OCI-LY7 (cell line): ENCODE data around the gene PLEKHG4B. TPM values are rescaled to one million over a fixed set of nuclear protein-coding genes. Genes with fewer than 3 reads are reported as not detected.
"Not testable (repeated sequence)": the region's sequence is repeated elsewhere in the genome, so short reads cannot be mapped to it uniquely, and the experiment has no call there.

Experiments used
- BruUV-seq: library from RNA; stranded (reverse); fragments of 400-500 nt; replicated peaks from 2 replicates; lab custom pipeline; 2021; lab: Mats Ljungman, UMichigan
- CTCF ChIA-PET: fragments of 300-600 bp; sonication (Branson Sonifier 250); formaldehyde crosslinking; loops from one replicate; lab custom pipeline; 2022; ENCODE audit warnings: antibody characterized with exemption; ENCODE audit not compliant: unreplicated experiment; lab: Charles Lee
- POLR2A ChIA-PET: fragments of 300-600 bp; sonication (Branson Sonifier 250); formaldehyde crosslinking; loops from one replicate; lab custom pipeline; 2022; ENCODE audit warnings: antibody characterized with exemption; lab: Charles Lee
- DNase-seq: peaks from one replicate; pipeline ENCODE4 v3.0.0-alpha.2; 2015; ENCODE audit warnings: low spot score
- H2AFZ ChIP-seq: fragments of 200-600 bp; sonication (generic), shearing (Covaris generic); 2 replicates; pipeline ENCODE4 v1.6.1; 2014; ENCODE audit warnings: mild to moderate bottlenecking, antibody characterized with exemption, low read length, moderate library complexity
- H3K27ac ChIP-seq: fragments of 200-600 bp; sonication (generic); 2 replicates; pipeline ENCODE4 v1.5.1; 2014; ENCODE audit warnings: mixed run types, low read depth, mild to moderate bottlenecking, moderate library complexity, low read length, inconsistent platforms; ENCODE audit not compliant: poor library complexity, severe bottlenecking
- H3K36me3 ChIP-seq: fragments of 200-600 bp; sonication (generic); 2 replicates; pipeline ENCODE4 v1.6.1; 2014; ENCODE audit warnings: mild to moderate bottlenecking, antibody characterized with exemption, low read length, moderate library complexity, mixed read lengths; ENCODE audit not compliant: insufficient read depth
- H3K4me1 ChIP-seq: fragments of 200-600 bp; sonication (generic); 2 replicates; pipeline ENCODE4 v1.5.1; 2014; ENCODE audit warnings: mild to moderate bottlenecking, low read length; ENCODE audit not compliant: insufficient read depth, poor library complexity, severe bottlenecking
- H3K4me2 ChIP-seq: fragments of 200-600 bp; sonication (generic); 2 replicates; pipeline ENCODE4 v1.6.1; 2014; ENCODE audit warnings: mild to moderate bottlenecking, low read length
- H3K4me3 ChIP-seq: fragments of 200-600 bp; sonication (generic); 2 replicates; pipeline ENCODE4 v1.5.1; 2014; ENCODE audit warnings: mild to moderate bottlenecking, low read depth, low read length; ENCODE audit not compliant: poor library complexity, severe bottlenecking
- H3K79me2 ChIP-seq: fragments of 200-600 bp; sonication (generic); 2 replicates; pipeline ENCODE4 v1.6.1; 2016; ENCODE audit warnings: low read depth, mild to moderate bottlenecking, low read length, moderate library complexity, mixed read lengths; ENCODE audit not compliant: insufficient read depth
- H3K9me2 ChIP-seq: fragments of 200-600 bp; sonication (generic); 2 replicates; pipeline ENCODE4 v1.6.1; 2016; ENCODE audit warnings: mild to moderate bottlenecking, low read length, mixed read lengths; ENCODE audit not compliant: insufficient read depth
- H3K9me3 ChIP-seq: fragments of 200-600 bp; sonication (generic); 2 replicates; pipeline ENCODE4 v1.6.1; 2014; ENCODE audit warnings: mild to moderate bottlenecking, mixed run types, low read length, mixed read lengths
- H4K20me1 ChIP-seq: fragments of 200-600 bp; sonication (generic); 2 replicates; pipeline ENCODE4 v1.6.1; 2014; ENCODE audit warnings: mild to moderate bottlenecking, antibody characterized with exemption, low read length, moderate library complexity, mixed read lengths; ENCODE audit not compliant: insufficient read depth
- EZH2phosphoT487 ChIP-seq: fragments of 200-600 bp; sonication (generic); IDR thresholded peaks from 2 replicates; pipeline ENCODE4 v1.6.1; 2018; ENCODE audit warnings: low read depth, borderline replicate concordance, mild to moderate bottlenecking, mixed run types, antibody characterized with exemption, low read length, moderate library complexity, mixed read lengths
- intact Hi-C: fragments of 100-400 bp; cut with micrococcal nuclease; formaldehyde crosslinking; loops from one replicate; pipeline ENCODE4 v1.10.0; 2022; ENCODE audit not compliant: unreplicated experiment
- total RNA-seq, 2 experiments: library from RNA; depleted of rRNA in 1 of 2; stranded (reverse); fragments of >200 nt in 1 of 2; shearing (Covaris generic) in 1 of 2; gene quantifications; 2 replicates each; pipeline ENCODE4 v1.2.3, GENCODE V29; 2014 to 2022
- TF ChIP-seq, protein P1 (sequence below): fragments of 200-600 bp; sonication (generic); conservative IDR thresholded peaks from 2 replicates; pipeline ENCODE4 v1.5.1; 2014; ENCODE audit warnings: mild to moderate bottlenecking, antibody characterized with exemption, low read length, moderate library complexity, mixed read lengths

Gene PLEKHG4B
- total RNA-seq, 2 experiments from 2014 or later = 0.30 to 0.41 TPM

DNA sequence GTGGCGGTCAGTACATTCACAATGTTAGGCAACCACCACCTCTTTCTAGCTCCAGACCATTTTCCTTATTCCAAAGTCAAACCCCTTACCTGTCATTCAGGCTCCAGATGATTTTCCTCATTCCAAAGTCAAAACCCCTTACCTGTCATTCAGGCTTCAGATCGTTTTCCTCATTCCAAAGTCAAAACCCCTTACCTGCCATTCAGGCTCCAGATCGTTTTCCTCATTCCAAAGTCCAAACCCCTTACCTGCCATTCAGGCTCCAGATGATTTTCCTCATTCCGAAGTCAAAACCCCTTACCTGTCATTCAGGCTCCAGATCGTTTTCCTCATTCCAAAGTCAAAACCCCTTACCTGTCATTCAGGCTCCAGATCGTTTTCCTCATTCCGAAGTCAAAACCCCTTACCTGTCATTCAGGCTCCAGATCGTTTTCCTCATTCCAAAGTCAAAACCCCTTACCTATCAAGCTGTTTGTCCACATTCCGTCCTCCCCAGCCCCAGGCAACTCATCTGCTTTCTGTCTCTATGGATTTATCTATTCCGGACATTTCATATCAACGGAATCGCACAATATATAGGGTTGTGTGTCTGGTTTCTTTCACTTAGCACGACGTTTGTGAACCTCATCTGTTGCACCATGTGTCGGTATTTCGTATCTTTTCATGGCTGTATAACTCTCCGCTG, 5.2 kb downstream of the PLEKHG4B start:
- no peak for TF ChIP-seq EZH2phosphoT487
- TF ChIP-seq, protein P1, sequence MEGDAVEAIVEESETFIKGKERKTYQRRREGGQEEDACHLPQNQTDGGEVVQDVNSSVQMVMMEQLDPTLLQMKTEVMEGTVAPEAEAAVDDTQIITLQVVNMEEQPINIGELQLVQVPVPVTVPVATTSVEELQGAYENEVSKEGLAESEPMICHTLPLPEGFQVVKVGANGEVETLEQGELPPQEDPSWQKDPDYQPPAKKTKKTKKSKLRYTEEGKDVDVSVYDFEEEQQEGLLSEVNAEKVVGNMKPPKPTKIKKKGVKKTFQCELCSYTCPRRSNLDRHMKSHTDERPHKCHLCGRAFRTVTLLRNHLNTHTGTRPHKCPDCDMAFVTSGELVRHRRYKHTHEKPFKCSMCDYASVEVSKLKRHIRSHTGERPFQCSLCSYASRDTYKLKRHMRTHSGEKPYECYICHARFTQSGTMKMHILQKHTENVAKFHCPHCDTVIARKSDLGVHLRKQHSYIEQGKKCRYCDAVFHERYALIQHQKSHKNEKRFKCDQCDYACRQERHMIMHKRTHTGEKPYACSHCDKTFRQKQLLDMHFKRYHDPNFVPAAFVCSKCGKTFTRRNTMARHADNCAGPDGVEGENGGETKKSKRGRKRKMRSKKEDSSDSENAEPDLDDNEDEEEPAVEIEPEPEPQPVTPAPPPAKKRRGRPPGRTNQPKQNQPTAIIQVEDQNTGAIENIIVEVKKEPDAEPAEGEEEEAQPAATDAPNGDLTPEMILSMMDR = no peak
- no TSS peak for BruUV-seq
- no peak overlapping the region for H2AFZ ChIP-seq
- ChIA-PET CTCF (no interaction called here), POLR2A (no interaction called here)
- no peak overlapping the region for H3K4me2 ChIP-seq
- no peaks in the 10 kb centered on the region for H3K36me3 ChIP-seq
- H3K27ac ChIP-seq = no peak overlapping the region
- no peaks in the 10 kb centered on the region for H4K20me1 ChIP-seq
- H3K9me3 ChIP-seq = no peaks in the 10 kb centered on the region
- H3K79me2 ChIP-seq = no peaks in the 10 kb centered on the region
- no peak for DNase-seq
- intact Hi-C loops = no loop called here
- no peak overlapping the region for H3K4me3 ChIP-seq
- H3K9me2 ChIP-seq = no peaks in the 10 kb centered on the region
- no peaks in the 10 kb centered on the region for H3K4me1 ChIP-seq

DNA sequence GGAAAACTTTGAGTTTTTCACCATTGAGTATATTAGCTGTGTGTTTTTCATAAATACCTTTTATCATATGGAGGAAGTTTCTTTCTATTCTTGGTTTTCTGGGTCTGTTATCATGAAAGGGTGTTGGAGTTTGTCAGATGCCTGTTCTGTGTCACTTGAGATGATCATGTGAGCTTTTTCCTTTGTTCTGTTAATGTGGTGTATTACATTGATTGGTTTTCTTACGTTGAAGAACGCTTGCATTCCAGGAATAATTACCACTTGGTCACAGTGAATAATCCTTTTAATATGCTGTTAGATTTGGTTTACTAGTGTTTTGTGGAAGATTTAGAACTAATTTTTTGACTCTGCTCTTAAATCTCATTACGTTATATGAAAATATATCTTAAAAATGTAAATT, 7.8 kb downstream of the PLEKHG4B start:
- H3K4me3 ChIP-seq = no peak overlapping the region
- H2AFZ ChIP-seq = no peak overlapping the region
- no peak for DNase-seq
- CTCF ChIA-PET = no interaction called here
- no peaks in the 10 kb centered on the region for H3K9me2 ChIP-seq
- H4K20me1 ChIP-seq = no peaks in the 10 kb centered on the region
- no peak overlapping the region for H3K27ac ChIP-seq
- TF ChIP-seq, protein P1 = no peak
- TF ChIP-seq EZH2phosphoT487 = no peak
- no peaks in the 10 kb centered on the region for H3K36me3 ChIP-seq
- H3K4me2 ChIP-seq = no peak overlapping the region
- H3K4me1 ChIP-seq = no peaks in the 10 kb centered on the region
- intact Hi-C loops = no loop called here
- BruUV-seq = no TSS peak
- no peaks in the 10 kb centered on the region for H3K79me2 ChIP-seq
- no peaks in the 10 kb centered on the region for H3K9me3 ChIP-seq
- POLR2A ChIA-PET = no interaction called here

DNA sequence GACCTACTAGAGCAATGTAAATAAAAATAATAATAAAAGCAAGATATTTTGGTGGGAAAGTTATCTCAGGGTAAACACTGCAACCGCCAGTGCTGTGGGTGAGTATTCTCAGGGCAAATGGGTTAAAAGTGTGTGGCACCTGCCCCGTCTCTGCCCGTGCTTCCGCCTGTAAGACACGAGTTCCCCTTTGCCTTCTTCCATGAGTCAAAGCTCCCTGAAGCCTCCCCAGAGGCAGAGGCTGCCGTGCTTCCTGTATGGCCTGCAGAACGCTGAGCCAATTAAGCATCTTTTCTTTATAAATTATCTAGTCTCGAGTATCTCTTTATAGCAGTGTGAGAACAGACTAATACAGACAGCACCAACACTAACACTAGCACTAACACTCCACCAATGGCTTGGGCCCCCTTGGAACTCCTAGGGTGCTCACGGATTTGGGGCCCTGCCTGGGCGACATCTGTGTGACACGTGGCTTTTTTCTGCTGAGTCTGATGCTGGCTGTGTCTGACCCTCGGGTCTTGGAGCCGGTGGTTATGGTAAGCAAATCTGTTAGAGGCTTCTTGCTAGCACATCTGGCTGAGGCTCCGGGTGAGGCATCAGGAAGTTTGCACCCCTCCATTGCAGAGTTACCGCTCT, 10.6 kb downstream of the PLEKHG4B start:
- H3K36me3 ChIP-seq = no peaks in the 10 kb centered on the region
- no TSS peak for BruUV-seq
- no peak for TF ChIP-seq EZH2phosphoT487
- TF ChIP-seq, protein P1 = no peak
- H3K4me3 ChIP-seq = no peak overlapping the region
- no peak for DNase-seq
- no peaks in the 10 kb centered on the region for H3K79me2 ChIP-seq
- H3K9me3 ChIP-seq = no peaks in the 10 kb centered on the region
- H3K4me1 ChIP-seq = no peaks in the 10 kb centered on the region
- ChIA-PET POLR2A (no interaction called here), CTCF (no interaction called here)
- no peak overlapping the region for H3K4me2 ChIP-seq
- intact Hi-C loops = no loop called here
- H3K9me2 ChIP-seq = no peaks in the 10 kb centered on the region
- H2AFZ ChIP-seq = no peak overlapping the region
- no peak overlapping the region for H3K27ac ChIP-seq
- no peaks in the 10 kb centered on the region for H4K20me1 ChIP-seq

DNA sequence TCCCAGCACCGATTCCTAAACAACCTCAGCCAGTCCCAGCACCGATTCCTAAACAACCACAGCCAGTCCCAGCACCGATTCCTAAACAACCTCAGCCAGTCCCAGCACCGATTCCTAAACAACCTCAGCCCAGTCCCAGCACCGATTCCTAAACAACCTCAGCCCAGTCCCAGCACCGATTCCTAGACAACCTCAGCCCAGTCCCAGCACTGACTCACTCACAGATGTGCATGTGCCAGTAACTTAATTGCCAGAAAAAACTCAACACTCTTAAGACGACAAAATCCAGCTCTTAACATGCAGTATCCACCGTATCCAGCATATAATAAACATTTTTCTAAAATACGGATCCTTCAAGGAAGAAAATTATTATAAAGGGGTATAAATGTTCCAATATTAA, 12.1 kb downstream of the PLEKHG4B start:
- H3K9me2 ChIP-seq, H3K4me2 ChIP-seq, intact Hi-C loops, H3K36me3 ChIP-seq, H3K4me3 ChIP-seq, H4K20me1 ChIP-seq, H3K4me1 ChIP-seq, CTCF ChIA-PET, H3K9me3 ChIP-seq, H3K27ac ChIP-seq, DNase-seq, H2AFZ ChIP-seq, H3K79me2 ChIP-seq, BruUV-seq, POLR2A ChIA-PET: not testable (repeated sequence)
